ENCODE data around the gene ANKUB1.

- TF ChIP-seq CTCF (IDR thresholded peaks at IDR 0.05) (no peak), POLR2A (IDR thresholded peaks at IDR 0.05) (no peak)
Observed at GRCh38 chr3:149715247-149715646, 77.1 kb downstream of the ANKUB1 start.

Measured in testis (tissue), 2 donors.